HTR-8/SVneo (cell line): ENCODE results near the gene FOLR3.
"Not testable (repeated sequence)": the region's sequence is repeated elsewhere in the genome, so short reads cannot be mapped to it uniquely, and the experiment has no call there.

Experiments
- DNase-seq: peaks from one replicate; pipeline ENCODE4 v3.0.0; 2011; ENCODE audit warnings: low spot score, mixed read lengths; ENCODE audit not compliant: insufficient read length
- FAIRE-seq: peaks from 2 replicates; lab custom pipeline; 2011; peaks lifted over from hg19 to GRCh38; lab: Jason Lieb, UNC

Gene FOLR3

DNA sequence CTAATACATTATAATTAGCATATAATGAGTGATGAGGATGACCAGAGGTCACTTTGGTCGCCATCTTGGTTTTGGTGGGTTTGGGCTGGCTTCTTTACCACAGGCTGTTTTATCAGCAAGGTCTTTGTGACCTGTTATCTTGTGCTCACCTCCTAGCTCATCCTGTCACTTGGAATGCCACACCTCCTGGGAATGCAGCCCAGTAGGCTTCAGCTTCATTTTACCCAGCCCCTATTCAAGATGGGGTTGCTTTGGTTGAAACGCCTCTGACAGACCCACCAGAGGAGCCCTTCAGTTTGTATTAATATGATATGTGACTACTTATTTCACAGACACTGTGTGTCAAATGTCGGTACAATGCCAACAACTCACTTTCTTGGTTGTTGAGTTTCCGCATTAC lies 20.2 kb downstream of the FOLR3 start:
- FAIRE-seq (no peak), DNase-seq (no peak)

DNA sequence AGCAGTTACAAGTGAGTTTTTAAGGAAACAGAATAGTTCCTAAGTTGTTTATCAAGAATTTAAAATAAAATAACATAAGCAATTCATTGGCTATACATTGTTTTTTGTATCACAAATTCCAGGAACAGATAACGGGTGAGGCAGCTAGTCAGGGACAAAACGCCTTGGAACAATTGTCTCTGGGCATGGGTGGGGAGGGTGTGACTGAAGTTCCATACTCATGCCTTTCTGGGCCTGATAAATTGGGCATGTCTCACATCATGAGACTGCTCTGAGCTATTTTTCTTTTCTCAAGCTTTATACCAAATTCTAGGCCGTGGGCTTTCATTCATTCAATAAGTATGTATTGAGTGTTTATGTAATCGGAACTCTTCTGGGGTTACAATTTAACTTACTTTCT lies 21.6 kb downstream of the FOLR3 start:
- FAIRE-seq (no peak), DNase-seq (no peak)

DNA sequence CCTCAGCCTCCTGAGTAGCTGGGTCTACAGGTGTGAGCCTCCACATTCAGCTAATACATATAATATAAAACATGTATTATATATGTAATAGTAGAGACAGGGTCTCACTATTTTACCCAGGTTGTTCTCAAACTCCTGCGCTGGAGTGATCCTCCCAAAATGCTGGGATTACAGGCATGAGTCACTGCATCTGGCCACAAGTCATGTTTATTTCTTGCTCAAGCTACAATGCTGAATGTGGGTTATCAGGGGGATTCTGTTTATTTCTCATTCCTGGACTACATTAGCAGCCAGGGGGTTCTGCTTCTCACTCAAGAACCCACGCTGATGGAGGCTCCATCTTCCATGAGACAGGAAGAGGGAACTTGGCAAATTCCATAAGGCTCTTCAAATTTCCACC lies 24.8 kb downstream of the FOLR3 start:
- DNase-seq (no peak), FAIRE-seq (no peak)

DNA sequence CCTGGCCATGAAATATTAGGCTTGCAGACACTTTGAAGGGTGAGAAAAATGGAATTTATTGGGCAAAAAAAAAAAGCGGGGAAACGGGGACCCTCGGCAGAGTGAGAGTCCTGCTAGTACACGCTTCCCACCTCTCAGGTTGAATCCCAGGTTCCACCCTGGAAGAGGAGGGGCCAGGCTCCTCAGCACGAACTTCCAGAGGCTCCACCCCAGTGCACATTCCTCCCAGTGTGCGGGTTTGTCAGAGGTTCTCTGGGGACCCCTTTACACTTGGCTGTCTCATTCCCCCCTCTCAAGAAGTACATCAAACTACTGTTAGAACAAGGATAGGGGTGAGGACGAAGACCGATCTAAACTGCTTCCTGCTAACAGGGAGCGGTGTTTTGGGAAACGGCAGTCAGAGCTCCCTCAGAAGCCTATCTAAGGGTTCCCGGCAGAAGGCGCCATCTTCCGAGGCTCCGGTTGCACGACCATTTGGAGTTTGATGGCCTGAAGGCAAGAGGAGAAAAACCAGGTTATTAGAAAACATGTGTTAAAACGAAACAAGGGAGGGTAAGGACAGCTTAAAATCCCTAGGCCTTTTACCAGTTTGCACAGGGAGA lies 27.5 kb downstream of the FOLR3 start:
- FAIRE-seq (no peak), DNase-seq (no peak)

DNA sequence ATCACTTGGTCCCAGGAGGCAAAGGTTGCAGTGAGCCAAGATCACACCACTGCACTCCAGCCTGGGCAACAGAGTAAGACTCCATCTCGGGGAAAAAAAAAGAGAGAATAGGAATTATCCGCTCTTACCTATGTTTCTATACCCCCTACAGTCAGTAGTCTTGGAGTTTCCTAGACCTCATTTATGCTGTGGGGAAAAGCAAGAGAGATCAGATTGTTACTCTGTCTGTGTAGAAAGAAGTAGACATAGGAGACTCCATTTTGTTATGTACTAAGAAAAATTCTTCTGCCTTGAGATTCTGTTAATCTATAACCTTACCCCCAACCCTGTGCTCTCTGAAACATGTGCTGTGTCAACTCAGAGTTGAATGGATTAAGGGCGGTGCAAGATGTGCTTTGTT lies 28.7 kb downstream of the FOLR3 start:
- DNase-seq, FAIRE-seq: not testable (repeated sequence)

DNA sequence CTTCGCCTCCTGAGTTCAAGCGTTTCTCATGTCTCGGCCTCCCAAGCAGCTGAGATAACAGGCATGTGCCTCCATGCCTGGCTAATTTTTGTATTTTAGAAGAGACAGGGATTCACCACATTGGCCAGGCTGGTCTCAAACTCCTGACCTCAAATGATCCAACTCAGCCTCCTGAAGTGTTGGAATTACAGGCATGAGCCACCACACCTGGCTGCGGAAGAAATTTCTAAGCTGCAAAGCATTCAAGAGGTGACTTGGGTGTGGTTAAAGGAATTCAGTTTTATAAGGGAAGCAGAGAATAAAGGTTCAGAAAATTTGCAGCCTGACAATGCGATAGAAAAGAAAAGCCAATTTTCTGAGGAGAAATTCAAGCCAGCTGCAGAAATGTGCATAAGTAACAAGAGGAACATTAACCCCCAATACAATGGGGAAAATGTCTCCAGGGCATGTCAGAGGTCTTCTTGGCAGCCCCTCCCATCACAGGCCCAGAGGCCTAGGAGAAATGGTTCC lies 33.6 kb downstream of the FOLR3 start:
- DNase-seq, FAIRE-seq: not testable (repeated sequence)

DNA sequence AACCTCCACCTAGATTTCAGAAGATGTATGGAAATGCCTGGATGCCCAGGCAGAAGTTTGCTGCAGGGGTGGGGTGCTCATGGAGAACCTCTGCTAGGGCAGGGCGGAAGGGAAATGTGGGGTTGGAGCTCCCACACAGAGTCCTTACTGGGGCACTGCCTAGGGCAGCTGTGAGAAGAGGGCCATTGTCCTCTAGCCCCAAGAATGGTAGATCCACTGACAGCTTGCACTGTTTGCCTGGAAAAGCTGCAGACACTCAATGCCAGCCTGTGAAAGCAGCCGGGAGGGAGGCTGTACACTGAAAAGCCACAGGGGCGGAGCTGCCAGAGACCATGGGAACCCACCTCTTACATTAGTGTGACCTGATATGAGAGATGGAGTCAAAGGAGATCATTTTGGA lies 34.2 kb downstream of the FOLR3 start:
- not testable (repeated sequence) for DNase-seq, FAIRE-seq

DNA sequence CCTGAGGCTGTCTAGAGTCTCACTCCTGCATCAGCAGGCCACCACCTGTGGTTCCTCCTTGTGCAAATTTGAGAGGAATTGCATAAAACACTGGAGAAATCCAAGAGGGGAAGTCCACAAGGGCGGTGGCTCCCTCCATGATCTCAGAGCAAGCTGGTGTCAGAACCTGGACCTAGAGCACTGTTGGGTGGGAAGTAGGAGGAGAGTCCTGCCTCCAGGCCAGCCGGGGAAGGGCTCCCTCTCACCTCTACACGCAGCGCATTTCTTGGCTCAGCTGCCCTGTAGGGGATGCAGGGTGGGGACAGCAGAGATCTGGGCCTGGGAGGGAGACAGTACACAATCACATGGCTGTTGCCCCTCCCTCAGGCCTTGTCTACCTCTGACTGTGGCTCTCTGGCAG lies 36.5 kb downstream of the FOLR3 start:
- FAIRE-seq, result peak; percentile 38
- DNase-seq, result not testable (repeated sequence)

DNA sequence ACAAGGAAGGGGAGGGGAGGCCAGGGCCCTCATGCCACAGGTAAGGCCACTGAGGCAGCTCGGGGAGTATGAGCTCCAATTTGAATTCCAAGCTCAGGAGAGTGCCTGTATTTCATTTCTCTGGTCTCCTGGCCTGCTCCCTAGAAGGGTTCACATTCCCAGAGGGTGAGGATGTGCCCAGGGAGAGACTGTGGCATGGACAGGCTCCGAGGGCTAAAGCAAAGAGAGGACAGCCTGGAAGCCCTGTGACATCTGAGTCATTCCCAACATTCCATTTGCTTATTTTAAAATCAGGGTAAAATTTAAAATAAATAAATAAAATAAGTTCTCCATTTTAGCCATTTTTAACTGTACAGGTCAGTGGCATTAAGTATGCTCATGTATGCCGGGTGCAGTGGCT lies 37.8 kb downstream of the FOLR3 start:
- DNase-seq, result no peak
- no peak for FAIRE-seq

DNA sequence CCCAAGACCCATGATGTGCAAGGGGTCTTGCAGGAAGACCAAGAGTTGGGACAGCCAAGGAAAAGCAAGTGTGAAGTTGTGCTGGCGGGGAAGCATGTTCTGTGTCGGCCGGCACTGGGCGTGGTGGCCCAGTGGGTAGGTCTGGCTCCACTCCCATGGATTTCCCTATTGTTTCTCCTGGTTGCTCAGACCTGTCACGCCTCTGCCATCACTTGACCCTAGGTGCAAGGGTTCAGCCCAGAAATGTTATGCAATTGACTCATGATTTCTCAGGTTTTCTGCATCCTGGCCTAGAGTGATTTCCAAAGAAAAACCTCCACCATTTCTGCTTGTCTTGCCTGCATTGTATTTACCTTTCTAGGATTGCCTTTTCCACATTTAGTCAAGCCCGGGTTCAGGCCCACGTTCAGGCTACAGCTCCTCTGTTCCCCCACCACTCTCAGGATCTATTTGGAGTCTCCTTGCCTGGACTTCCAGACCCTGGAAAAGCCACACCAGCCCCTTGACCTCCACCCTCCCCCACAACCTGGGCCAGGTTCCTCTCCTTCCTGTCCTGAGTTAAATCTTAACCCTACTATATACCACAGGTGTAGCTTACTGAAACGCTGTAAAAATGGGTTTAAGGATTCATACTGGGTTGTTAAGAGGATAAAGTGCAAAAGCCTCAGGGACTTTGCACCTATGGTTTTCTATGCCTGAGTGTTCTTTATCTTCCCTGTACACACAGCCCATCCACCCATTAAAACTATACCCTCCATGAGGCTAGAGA lies 39.0 kb downstream of the FOLR3 start:
- DNase-seq, result no peak

DNA sequence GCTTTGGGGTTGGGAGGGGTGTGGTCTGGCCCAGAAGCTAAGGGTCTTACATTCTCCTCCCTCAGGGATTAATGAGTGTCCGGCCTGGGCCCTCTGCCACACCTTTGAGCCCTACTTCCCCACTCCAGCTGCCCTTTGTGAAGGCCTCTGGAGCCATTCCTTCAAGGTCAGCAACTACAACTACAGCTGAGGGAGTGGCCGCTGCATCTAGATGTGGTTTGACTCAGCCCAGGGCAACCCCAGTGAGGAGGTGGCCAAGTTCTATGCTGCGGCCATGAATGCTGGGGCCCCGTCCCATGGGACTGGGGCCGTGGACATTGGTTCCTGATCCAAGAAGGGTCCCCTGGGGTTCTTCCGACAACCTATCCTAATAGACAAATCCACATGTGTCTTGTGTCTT lies 42.1 kb downstream of the FOLR3 start:
- no peak for DNase-seq
- FAIRE-seq, result no peak

More for the DNA sequence above, 39.0 kb downstream of the FOLR3 start:
- FAIRE-seq, result peak; percentile 58

DNA sequence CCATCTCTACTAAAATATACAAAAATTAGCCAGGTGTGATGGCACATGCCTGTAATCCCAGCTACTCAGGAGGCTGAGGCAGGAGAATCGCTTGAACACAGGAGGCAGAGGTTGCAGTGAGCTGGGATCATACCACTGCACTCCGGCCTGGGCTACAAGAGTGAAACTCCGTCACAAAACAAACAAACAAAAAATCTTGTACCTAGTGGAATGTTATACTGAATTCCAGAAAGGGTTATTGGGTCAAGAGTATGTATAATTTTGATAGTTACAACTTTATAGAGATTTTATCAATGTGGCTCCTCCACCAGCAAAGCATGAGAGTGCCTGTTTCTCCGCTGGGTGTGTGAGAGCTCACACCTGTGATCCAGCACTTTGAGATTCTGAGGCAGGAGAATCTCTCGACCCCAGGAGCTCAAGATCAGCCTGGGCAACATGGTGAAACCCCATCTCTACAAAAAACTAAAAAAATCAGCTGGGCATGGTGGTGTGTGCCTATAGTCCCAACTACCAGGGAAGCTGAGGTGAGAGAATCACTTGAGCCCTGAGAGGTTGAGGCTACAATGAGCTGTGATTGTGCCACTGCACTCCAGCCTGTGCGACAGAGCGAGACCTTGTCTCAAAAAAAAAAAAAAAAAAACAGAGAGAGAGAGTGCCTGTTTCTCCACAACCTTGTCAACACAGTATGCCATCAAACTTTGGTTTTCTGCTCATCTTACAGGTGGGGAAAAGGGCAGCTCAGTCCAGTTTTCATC lies 43.7 kb downstream of the FOLR3 start:
- DNase-seq, result no peak
- no peak for FAIRE-seq

DNA sequence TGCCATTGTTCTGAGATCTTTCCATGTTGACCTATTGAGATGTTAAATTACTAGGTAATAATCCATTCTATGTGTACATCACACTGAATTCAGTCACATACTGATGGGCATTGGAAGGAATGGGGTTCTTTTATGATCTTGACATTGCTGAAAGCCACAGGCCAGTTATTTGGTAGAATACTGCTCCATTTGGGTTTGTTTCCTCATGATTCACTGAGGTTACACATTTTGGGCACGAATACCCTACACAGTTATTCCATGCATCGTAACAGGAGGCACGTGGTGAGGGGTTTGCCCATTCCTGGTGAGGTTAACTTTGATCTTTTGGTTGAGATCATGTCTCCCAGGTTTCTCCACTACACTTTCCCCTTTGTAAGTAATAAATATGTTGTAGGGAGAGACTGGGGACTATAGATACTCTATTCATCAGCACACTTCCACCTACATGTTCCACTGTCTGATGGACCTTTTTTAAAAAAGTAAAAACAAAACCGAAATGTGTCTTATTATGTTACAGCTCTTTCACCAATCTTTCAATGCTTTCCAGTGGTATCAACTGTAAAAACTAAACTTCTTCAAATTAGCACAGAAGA lies 44.4 kb downstream of the FOLR3 start:
- FAIRE-seq (no peak), DNase-seq (no peak)

DNA sequence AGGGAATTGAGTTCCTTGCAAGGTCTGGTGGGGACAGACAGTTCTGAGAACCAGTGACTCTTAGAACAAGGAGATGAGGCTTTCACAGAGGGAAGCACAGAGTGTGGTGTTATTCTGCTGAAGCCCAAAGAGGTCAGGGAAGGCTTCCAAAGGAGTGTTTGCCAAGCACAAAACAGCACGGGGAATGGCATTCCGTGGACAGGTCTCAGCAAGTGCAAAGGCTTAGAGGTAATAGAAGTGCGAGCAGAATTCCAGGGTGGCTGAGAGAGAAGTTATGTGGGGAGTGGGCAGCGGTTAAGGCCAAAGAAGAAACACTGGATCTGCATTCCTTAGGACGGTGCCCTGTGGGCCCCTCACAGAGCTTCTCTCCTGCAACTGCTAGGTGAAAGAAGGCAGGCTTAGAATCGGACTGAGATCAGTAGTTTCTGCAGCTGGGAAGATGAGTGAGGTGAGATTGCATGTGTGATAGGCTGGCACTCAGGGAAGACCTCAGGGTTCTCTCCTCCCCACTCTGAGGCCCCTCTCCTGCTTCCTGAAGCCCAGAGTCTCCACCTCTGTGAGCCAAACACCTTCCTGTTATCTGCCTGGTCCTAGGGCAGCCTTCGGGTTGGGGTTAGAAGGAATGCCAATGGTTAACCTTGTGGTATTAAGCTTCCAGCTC lies 45.5 kb downstream of the FOLR3 start:
- DNase-seq, result not testable (repeated sequence)
- FAIRE-seq, result peak; percentile 97

DNA sequence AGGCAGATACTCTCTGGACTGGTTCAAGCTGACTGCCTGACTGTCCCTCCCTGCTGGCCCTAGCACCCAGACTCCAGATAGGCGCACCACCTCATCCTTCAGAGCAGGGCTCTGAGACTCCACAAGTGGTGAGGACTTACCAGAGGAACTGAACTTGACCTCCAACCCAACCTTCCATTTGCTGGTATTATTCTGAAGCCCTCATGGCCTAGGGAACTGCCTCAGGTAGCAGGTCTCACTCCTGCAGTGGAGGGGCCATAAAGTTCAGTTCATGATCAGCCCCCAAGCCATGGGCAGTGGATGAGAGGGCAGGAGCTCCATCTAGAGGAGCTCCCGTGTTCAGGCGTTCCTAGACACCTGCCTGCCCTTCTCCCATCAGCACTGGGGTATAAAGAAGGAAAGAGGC lies 46.0 kb downstream of the FOLR3 start:
- FAIRE-seq (peak; percentile 98), DNase-seq (peak; percentile 60)

DNA sequence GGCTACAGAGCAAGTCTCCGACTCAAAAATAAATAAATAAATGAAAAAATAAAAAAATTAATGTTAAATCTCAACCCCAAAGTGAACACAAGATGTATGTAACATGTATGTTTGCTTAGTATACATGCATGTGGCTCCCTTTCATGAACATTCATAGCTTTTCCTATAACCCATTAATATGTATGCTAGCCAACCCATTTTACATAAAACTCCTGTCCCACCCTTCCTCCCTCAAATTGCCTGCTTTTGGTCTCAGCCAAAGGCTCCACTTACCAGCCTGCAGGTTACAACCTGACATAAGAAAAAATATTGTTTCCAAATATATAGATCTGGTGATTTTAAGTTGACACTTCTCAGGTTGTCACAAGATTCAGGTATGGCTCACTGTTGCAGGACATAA lies 52.7 kb downstream of the FOLR3 start:
- no peak for FAIRE-seq
- no peak for DNase-seq
